HG03095 (cell line): ENCODE data around the gene MTF1.

Experiments
- ATAC-seq: cut with Tn5 transposase; IDR thresholded peaks from one replicate; pipeline ENCODE4 v1.9.1; 2021; ENCODE audit warnings: moderate library complexity; ENCODE audit not compliant: unreplicated experiment

The MTF1 gene

DNA sequence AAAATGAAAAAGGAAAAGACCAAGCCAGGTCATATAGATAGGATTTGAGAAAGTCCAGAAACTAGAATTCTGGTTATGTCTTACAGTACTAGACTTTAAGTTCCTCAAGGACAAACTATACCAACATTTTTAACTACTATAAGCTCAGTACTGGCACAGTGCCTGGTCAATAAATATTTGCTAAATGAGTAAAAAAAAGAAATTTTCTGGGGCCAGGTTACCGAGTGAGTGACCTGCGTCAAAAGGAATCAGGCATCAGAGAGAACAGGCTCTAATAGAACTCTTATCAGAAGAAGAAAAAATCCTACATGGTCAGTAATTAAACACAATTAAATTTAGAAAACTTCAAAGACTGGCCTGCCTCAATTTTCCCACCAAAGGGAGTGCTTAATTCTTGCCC is 27.6 kb downstream of the MTF1 start:
- no peak for ATAC-seq

DNA sequence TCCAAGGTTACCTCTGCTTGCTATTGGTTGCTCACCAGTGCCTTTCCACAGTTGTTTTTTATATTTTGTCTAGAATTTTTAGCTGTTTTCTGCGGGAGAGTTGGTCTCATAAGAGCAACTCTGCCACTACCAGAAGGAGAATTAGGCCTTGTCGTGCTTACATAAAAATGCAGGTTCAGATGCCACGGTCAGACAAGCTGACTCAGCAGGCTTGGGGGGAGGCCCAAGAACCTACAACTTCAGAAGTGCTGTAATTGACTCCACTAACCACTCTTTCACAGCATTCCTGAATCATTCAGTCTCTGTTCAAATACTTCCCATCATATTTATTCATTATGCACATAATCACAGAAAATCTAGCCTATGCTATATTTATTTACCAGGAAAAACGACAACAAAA is 28.3 kb downstream of the MTF1 start:
- no peak for ATAC-seq

DNA sequence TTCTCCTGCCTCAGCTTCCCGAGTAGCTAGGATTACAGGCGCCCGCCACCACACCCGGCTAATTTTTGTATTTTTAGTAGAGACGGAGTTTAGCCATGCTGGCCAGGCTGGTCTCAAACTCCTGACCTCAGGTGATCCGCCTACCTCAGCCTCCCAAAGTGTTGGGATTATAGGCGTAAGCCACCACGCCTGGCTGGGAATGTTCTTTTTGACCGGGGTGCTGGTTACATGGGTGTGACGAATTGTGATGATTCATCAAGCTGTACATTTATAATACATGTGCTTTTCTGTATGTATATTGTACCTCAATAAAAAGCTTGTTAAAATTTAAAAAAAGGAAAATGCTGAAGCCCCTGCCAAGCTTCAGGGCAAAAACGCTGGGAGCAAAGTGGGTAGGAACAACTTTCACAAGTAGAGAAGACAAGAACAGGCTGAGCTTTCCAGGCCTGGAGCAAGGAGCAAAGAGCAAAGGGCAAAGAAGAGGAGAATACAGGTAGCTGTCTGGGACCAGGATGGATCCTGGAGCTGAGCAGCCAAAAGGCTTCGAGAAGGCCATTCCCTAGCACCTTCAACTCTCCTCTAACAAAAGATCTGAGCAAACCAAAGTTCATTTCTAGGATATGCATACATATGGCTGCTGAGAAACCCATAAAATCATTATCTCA is 30.9 kb downstream of the MTF1 start:
- no peak for ATAC-seq

DNA sequence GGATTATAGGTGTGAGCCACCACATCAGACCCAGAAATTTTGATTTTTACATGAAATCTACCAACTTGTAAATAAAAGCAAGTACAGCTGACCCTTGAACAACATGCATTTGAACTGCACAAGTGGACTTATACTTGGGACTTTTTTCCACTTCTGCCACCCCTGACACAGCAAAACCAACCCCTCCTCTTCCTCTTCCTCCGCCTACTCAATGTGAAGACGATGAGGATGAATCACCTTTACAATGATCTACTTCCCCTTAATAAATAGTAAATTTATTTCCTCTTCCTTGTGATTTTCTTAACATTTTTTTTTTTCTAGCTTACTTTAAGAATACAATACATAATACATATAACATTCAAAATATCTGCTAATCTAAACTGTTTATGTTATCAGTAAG is 33.9 kb downstream of the MTF1 start:
- ATAC-seq = no peak

DNA sequence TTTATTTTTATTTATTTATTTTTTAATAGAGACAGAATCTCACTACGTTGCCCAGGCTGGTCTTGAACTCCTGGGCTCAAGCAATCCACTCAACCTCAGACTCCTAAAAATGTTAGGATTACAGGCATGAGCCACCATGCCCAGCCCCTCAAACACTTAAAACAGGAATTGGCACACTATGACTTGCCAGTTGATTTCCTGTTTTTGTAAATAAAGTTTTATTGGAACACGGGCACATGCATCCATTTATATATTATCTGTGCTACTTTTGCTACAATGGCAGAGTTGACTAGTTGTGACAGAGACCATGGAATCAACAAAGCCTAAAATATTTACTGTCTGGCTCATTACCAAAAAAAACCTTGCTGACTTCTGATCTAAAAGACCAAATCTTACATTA is 35.4 kb downstream of the MTF1 start:
- no peak for ATAC-seq

DNA sequence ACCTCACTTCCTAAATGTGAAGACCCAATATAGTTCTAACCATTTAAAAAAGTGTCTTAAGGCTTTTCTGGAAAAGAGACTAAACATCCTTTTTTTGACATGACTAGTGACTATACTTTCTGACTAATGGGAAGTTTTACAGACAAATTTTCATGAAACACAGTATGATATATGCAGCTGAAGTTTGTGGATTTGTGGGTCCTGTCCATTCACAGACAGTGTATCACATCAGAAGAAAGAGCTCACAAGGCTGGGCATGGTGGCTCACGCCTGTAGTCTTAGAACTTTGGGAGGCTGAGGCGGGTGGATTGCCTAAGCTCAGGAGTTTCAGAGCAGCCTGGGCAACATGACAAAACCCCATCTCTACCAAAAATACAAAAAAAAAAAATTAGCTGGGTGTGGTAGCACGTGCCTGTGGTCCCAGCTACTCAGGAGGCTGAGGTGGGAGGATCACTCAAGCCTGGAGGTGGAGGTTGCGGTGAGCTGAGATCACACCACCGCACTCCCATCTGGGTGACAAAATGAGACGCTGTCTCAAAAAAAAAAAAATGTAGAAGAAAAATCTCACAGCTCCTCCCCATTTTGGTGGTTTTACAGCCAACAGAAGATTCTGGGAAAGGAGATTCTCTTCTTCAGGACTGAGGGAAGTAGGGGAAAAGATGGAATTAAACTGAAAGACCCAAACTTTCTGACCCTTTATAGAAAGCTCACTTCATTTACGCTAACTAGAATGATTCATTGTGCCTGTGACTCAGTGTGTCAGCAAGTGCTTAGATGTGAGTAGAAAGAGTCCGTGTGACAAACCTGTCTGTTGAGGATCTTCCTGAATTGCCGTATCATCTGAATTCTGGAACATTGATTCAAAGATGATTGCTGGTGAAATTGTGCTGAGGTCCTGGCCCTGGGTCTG is 36.2 kb downstream of the MTF1 start:
- no peak for ATAC-seq

DNA sequence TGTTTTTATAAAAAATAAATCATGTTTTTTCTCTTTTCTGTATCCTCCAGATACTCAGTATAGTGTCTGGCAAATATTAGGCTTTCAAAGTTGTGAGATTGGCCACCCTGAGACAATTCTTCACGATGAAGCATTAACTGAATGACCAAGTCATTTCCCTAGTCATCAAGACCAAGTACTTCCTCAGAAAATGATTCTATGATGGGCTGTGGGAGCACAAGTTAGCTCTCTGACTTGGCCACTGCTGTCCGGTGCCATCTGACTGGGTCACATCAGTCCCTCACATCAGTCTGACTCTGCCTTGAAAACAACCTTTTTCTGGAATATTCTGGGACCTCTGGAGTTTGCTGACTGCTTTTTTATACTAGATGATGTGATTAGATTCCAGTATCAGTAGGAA is 37.9 kb downstream of the MTF1 start:
- ATAC-seq = no peak

DNA sequence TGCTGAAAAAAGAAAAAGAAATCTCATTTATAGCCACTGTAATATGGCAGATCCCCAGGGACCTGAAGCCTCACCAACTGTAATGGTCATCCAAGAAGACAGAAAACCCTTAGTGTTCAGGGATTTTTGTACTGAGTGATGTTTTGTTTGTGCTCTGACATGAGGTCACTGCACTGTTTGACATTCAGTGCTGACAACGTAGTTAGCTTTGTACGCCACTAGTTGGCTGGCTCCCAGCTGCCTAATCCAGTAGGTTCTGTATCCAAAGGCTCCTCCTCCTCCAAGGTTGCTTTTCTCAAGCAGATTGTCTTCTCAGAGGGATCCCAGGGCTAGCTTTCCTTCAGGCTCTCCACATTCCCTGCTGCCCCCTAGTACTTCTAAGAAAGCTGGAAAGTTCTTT is 41.9 kb downstream of the MTF1 start:
- no peak for ATAC-seq

DNA sequence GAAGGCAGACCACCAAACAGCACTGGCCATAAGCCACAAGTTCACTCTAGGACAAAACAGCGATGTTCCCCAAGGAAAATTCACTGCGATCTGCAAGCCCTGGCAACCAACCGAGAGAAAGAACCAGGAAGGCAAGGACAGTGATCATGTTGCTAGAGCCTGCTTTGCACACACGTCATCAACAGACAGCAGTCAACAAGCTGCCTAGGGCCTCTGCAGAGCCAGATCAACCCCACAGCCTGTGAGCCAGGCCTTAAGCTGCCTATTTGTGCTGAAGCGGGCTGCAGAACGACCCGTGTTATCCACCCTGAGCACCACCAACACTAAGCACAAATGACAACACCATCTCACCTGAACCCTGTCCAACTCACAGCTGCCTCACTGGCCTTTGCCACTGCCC is 45.1 kb downstream of the MTF1 start:
- no peak for ATAC-seq

DNA sequence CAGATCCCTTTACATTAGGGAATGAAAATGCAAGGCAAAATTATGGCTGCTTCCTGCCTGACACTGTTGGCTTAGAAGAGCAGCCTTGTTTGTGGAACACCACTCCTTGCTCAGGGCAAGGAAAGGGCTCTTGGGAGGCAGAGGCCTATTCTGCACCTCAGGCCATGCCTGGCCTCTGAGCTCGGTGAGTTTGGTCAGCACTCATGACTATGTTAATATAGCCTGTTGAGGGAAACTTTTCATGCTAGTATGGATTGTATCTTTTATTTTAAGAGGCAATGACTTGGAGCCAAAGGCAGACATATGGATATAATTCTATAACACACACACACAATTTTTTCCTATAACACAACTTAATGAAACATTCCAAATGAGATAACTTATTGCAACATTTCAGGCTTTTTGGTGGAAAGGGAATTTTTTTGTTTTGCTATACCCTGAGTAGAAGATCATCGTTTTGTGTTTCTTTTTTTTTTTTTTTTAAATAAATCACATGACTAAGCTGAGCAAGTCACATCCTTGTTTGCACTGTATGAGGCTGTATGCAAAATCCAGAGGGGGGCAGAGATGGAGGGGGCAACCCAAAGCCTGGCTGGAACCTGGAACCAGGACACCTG is 45.8 kb downstream of the MTF1 start:
- no peak for ATAC-seq

DNA sequence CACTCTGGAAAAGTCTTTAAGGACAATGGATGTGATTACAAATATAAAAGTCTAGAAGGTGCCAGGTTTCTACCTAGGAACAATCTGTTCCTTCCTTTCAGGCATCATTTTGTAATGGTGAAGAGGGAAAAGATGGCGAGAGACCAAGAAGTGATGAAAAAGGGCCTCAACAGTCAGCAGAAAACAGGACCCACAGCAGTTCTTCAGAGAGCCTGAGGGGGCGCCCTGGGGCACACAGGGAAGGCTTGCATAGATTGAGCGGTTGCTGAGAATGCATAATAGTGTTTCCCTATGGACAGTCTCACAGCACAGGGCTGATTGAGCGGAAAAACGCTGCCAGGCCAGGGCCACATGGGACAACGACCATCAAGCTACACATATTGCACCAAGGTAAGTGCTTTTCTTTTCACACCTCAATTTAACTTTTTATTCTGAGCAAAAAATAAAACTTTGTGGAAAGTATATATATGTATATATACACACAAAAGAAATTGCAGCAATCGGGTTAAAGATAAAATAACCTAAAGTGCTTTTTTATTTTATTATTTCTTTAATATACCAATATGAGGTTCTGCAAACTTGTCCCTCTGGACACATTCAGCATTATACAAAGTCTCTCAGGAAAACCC is 48.3 kb downstream of the MTF1 start:
- ATAC-seq = peak; percentile 36

DNA sequence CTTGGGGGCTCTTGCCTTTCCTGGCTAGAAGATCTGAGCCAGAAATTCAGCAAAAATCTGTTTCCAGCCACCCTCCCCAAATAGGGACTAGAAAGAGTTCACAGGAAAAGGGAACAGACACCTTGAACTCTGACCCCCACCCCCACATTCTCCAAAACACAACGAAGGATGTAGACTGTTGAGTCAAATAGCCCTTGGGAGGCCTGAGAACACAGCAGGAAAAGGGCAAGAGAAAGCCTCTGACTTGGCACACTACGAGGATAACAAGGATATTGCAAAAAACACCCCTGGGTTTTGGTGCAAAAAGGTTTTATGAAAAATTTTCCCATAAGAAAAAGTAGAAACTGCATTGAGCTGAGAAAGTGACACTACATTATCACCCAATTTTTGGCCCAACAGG is 49.5 kb downstream of the MTF1 start:
- ATAC-seq = no peak

DNA sequence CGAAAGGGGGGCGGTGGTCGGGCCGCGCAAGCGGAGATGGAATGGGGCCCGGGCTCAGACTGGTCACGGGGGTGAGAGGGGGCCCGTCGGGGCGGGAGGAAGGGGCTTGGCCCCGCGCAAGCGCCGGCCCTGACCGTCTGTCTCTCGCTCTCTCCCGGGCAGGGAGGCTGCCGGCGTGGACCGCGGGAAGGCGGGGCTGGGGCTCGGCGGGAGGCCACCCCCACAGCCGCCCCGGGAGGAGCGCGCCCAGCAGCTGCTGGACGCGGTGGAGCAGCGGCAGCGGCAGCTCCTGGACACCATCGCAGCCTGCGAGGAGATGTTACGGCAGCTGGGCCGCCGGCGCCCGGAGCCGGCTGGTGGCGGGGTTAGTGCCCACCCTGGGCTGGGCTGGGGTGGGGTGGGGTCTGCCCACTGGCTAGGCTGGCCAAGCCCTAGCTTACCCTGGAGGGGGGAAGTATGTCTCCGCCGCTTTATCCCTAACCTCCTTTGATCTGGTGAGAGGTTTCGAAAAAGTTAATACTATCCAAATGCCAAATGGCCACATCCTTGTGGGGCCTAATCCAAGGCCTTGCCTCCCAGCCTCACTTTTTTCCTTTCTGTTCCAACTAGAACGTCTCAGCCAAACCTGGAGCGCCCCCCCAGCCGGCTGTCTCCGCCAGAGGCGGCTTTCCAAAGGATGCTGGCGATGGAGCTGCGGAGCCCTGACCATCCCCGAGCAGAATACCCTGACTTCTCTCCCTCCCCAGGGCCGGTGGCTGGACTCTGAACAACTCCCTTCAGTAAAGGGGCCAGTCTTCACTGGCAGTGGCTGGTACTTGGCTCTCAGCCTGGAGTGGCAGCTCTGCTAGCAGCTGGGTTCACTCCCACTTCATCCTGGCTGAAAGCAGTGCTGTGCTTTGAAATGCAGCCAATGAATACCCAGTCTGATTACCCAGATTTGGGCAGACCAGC is 50.7 kb downstream of the MTF1 start:
- peak; percentile 25 for ATAC-seq

DNA sequence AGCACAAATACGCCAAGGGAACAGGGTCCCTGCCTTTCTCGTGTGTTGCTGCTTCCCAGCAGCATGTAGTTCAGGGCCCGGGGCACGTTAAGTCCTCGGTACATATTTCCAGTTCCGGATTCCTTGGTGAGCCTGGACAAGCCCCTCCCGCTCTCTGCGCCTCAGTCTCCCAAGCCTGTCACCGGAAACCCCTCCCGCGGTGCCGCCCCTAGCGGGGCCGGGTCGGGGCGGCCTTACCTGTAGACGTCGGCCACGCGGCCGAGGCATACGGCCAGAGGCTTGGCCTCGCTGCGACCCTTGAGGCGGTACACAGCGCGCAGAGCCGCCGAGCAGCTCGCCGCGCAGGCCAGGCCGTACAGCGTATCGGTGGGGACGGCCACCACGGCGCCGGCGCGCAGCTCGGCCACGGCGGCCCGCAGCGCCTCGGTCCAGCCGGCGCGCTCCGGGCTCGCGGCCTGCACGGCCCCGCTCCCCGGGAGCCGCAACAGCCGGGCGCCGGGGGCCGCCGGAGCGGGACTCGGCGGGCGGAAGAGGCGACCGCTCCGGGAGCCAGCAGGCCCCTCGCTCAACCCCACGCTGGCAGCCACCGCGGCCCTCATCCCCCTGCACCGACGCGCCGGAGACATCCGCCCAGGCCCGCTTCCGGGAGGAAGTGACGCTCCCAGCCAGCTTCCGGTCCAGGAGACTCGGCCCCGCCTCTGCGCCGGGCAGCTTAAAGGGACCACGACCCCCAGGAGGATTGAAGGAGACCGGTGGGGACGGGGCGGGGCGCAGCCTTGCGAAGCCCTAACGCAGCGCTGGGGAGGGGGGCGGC is 51.6 kb downstream of the MTF1 start, which contains the start of the genes C1orf122 and YRDC:
C1orf122 (plus strand) TSS at position 236 of the 814 bp plus-strand sequence. CDS start 615 bp downstream, outside the sequence.
YRDC (minus strand) TSS at position 654 of the 814 bp plus-strand sequence; CDS start at position 626, 28 bp downstream.
- peak; percentile 80 for ATAC-seq

DNA sequence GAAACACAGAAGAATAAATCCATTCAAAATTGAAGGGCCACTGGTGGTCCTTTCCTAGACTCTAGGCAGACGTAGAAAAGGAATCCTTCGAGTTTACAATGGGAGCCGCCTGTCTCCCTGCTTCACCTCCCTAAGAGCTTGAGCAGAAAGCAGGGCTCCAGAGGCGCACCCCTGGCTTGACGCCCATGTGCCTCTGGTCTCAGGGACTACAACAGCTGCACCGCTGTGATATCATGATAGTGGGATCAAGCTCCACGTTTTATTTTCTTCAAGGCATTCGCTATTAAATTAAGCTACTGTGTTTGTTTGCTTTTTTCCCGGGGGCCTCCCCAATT is 52.2 kb downstream of the MTF1 start:
- no peak for ATAC-seq

DNA sequence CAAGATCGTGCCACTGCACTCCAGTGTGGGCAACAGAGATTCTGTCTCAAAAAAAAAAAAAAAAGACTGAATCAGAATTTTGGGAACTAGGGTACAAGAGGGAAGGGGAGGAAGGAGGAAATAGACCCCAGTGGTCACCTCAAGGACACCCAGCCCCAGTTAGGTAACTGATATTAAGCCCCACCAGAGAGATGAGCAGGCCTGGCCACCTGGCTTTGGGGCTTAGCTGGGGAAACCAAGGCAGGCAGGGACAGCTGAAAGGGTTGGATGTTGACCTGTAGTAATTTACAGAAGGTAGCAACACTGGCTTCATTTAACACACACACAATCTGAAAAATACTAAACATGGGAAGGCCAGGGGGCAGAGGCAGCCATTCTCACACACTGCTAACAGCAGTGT is 57.0 kb downstream of the MTF1 start:
- no peak for ATAC-seq

DNA sequence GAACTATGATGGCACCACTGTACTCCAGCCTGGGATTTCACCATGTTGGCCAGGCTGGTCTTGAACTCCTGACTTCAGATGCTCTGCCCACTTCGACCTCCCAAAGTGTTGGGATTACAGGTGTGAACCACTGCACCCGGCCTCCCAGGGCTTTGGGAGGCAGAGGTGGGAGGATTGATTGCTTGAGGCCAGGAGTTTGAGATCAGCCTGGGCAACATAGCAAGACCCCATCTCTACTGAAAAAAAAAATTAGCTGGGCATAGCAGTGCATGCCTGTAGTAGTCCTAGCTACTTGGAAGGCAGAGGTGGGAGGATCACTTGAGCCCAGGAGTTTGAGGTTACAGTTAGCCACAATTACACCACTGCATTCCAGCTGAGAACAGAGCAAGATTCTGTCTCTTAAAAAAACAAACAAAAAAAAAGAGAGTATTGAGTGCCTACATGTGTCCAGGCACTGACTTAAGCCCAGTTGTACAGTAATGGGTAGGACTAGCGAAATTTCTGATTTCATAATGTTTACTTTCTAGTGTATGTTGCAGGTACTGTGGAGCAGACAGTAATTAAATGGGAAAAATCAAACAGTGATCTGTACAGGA is 61.5 kb downstream of the MTF1 start:
- no peak for ATAC-seq

DNA sequence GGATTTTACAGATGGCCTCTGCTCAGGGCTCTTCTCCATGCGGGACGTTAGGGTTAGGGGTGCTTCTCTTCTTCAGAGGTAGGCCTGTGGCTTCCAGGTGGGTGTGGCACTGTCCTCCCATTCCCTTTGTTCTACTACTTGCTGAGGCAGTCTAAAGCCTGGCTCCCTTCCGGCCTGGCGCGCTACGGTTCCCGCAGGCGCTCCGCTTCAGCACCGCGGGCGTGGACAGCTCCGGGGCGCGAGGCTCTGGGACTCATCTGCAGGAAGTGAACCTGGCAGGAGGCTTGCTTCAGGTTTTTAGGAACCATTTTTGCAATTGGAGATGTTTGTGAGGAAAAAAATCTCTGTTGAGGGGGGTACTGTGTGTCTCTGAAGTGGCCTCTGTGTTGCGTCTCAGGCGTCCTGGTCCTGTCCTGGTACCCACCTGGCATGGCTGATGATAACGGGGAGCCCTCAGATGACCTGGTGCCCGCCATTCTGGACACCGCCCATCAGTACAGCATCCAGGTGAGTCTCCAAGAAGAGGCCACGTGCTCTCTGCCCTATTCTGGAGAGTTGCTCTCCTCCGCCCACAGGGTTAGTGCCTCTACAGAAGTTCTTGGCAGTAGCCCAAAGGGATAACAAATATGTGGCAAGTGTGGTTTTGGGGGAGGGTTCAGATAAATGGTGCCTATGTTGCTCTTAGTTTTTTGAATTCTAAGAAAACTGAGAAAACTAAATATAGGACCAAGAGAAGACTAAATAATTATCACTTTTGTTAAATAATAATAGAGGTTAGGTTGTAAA is 63.9 kb downstream of the MTF1 start:
- ATAC-seq = no peak
